OCI-LY1 (cell line): Measurements from ENCODE around the gene USP8.

Experiments used
- EZH2 ChIP-seq: fragments of 200-600 bp; sonication (generic), shearing (Covaris generic); IDR thresholded peaks from 2 replicates; pipeline ENCODE4 v1.8.0; 2017; ENCODE audit warnings: borderline replicate concordance, mixed run types, mild to moderate bottlenecking, antibody characterized with exemption, low read length, moderate library complexity, mixed read lengths
- TF ChIP-seq, protein P1 (sequence below): fragments of 200-600 bp; sonication (generic), shearing (Covaris generic); IDR thresholded peaks from 2 replicates; pipeline ENCODE4 v1.5.1; 2017; ENCODE audit warnings: mild to moderate bottlenecking, antibody characterized with exemption, low read length, moderate library complexity, mixed read lengths

DNA sequence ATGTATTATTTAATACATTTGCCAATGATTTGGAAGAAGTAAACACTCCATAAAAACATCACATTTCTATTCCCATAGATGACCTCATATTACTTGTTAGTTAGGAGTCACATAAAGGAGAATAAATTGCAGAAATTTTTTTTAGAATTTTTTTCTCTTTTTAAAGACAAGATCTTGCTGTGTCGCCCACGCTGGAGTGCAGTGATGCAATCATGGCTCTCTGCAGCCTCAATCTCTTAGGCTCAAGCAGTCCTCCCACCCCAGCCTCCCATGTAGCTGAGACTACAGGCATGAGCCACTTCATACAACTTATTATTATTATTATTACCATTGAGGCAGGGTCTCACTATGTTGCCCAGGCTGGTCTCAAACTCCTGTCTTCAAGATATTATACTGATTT is 12.3 kb upstream of the USP8 start:
- TF ChIP-seq, protein P1, sequence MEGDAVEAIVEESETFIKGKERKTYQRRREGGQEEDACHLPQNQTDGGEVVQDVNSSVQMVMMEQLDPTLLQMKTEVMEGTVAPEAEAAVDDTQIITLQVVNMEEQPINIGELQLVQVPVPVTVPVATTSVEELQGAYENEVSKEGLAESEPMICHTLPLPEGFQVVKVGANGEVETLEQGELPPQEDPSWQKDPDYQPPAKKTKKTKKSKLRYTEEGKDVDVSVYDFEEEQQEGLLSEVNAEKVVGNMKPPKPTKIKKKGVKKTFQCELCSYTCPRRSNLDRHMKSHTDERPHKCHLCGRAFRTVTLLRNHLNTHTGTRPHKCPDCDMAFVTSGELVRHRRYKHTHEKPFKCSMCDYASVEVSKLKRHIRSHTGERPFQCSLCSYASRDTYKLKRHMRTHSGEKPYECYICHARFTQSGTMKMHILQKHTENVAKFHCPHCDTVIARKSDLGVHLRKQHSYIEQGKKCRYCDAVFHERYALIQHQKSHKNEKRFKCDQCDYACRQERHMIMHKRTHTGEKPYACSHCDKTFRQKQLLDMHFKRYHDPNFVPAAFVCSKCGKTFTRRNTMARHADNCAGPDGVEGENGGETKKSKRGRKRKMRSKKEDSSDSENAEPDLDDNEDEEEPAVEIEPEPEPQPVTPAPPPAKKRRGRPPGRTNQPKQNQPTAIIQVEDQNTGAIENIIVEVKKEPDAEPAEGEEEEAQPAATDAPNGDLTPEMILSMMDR = no peak
- TF ChIP-seq EZH2 = no peak
